Left lung (tissue), 10 donors: ENCODE data around the gene PRAF2. TPM values are rescaled to one million over a fixed set of nuclear protein-coding genes. Genes with fewer than 3 reads are reported as not detected.
A peak's percentile ranks its signal among the peaks of the same experiment; 100 is the strongest.

ENCODE experiments used
- ATAC-seq: fragments of 200-7000 bp; cut with Tn5 transposase; one replicate; pipeline ENCODE4 v1.9.1; 2020; ENCODE audit warnings: moderate library complexity
- DNase-seq, 4 donors: peaks; one replicate each; pipeline ENCODE4 v3.0.0-alpha.2; 2013 to 2020
- H3K27ac ChIP-seq, 2 donors: fragments of 200-600 bp; sonication (generic) in 1 of 2; one replicate each; pipeline versions ENCODE4 v1.5.0 to v1.8.0; 2020 to 2021
- H3K27me3 ChIP-seq, 2 donors: fragments of 200-600 bp; sonication (generic) in 1 of 2; one replicate each; pipeline versions ENCODE4 v1.5.0 to v1.8.0; 2020 to 2021
- H3K36me3 ChIP-seq, 2 donors: fragments of 200-600 bp; sonication (generic) in 1 of 2; one replicate each; pipeline versions ENCODE4 v1.5.0 to v1.8.0; 2020 to 2021
- H3K4me1 ChIP-seq, 2 donors: fragments of 200-600 bp; one replicate each; pipeline ENCODE4 v1.8.0; 2021
- H3K4me3 ChIP-seq, 2 donors: fragments of 200-600 bp; sonication (generic) in 1 of 2; one replicate each; pipeline versions ENCODE4 v1.5.0 to v1.8.0; 2020 to 2021; ENCODE audit warnings: mild to moderate bottlenecking in 1 of 2
- H3K9me3 ChIP-seq, 2 donors: fragments of 200-600 bp; sonication (generic) in 1 of 2; one replicate each; pipeline versions ENCODE4 v1.5.0 to v1.8.0; 2020 to 2021
- CTCF ChIP-seq, 2 donors: fragments of 200-600 bp; sonication (generic) in 1 of 2; IDR thresholded peaks; one replicate each; pipeline versions ENCODE4 v1.5.0 to v1.8.0; 2021; ENCODE audit warnings: antibody characterized with exemption in 2 of 2
- intact Hi-C, 2 donors: fragments of 100-400 bp; cut with DNase I; formaldehyde crosslinking; loops; one replicate each; pipeline versions ENCODE4 v1.11.2 to v1.14.2; 2022
- polyA plus RNA-seq, 6 donors: library from polyadenylated mRNA; unstranded; fragments of 120-200 nt; gene quantifications; one replicate each; pipeline ENCODE4 v1.2.1, GENCODE V29; 2013; ENCODE audit not compliant: insufficient read length in 6 of 6
- total RNA-seq, 2 donors: library from RNA; stranded (reverse); fragmentation: NEBNext Ultra II Directional; extraction: Animal tissue kit (Norgen Biotek cat#: 25700); gene quantifications; one replicate each; pipeline ENCODE4 v1.2.1, GENCODE V29; 2021
- donor health status: DM: no; HTN: yes; CAD: no.
- donor health status: DM: no; HTN: no; CAD: no.

The PRAF2 gene
- total and polyA plus RNA-seq, 8 donors, result 26.6 to 40.0 (median 33.8) TPM

- Histone ChIP-seq H3K4me3 (peak overlapping the region; percentile 35 to 58), H3K36me3 (peaks cover 0 to 25% of the 10 kb centered on the region in 2 donors), H3K27ac (peak overlapping the region; percentile 1 to 28), H3K9me3 (no peaks in the 10 kb centered on the region), H3K27me3 (no peaks in the 10 kb centered on the region), H3K4me1 (peaks cover 0 to 5% of the 10 kb centered on the region in 2 donors)
- DNase-seq (peak; percentile 62 to 91 (median 84)), ATAC-seq (peak; percentile 84)
- intact Hi-C loops, result no loop called here
- TF ChIP-seq CTCF (IDR thresholded peaks at IDR 0.05), result no peak
Observed at GRCh38 chrX:49071877-49072711, 1.7 kb downstream of the PRAF2 start.

GRCh38 chrX:49070988-49071387 lies 2.8 kb downstream of the PRAF2 start:
- H3K27ac ChIP-seq, result no peak overlapping the region
- intact Hi-C loops, result no loop called here
- ATAC-seq, result no peak

GRCh38 chrX:49069038-49069437 lies 4.8 kb downstream of the PRAF2 start:
- peaks cover 0 to under 1% of the 10 kb centered on the region in 2 donors for H3K4me1 ChIP-seq
- H3K9me3 ChIP-seq, result no peaks in the 10 kb centered on the region
- peaks cover 0 to 9% of the 10 kb centered on the region in 2 donors for H3K36me3 ChIP-seq
- no peak overlapping the region for H3K4me3 ChIP-seq
- no peaks in the 10 kb centered on the region for H3K27me3 ChIP-seq
- intact Hi-C loops, result no loop called here
- no peak for TF ChIP-seq CTCF (IDR thresholded peaks at IDR 0.05)
- ATAC-seq (no peak), DNase-seq (no peak)
- H3K27ac ChIP-seq, result no peak overlapping the region

More at GRCh38 chrX:49070988-49071387, 2.8 kb downstream of the PRAF2 start:
- H3K27me3 ChIP-seq, result no peaks in the 10 kb centered on the region
- no peaks in the 10 kb centered on the region for H3K9me3 ChIP-seq
- TF ChIP-seq CTCF (IDR thresholded peaks at IDR 0.05), result no peak
- peaks cover 0 to 5% of the 10 kb centered on the region in 2 donors for H3K4me1 ChIP-seq
- peaks cover 0 to 14% of the 10 kb centered on the region in 2 donors for H3K36me3 ChIP-seq
- DNase-seq, result no peak
- no peak overlapping the region for H3K4me3 ChIP-seq

GRCh38 chrX:49067285-49068120 lies 6.3 kb downstream of the PRAF2 start:
- TF ChIP-seq CTCF (IDR thresholded peaks at IDR 0.05), result no peak
- H3K27me3 ChIP-seq, result no peaks in the 10 kb centered on the region
- ATAC-seq (no peak), DNase-seq (no peak)
- H3K36me3 ChIP-seq, result peaks cover 0 to 9% of the 10 kb centered on the region in 2 donors
- no peak overlapping the region for H3K4me3 ChIP-seq
- no peak overlapping the region for H3K27ac ChIP-seq
- intact Hi-C loops, result no loop called here
- H3K4me1 ChIP-seq, result no peaks in the 10 kb centered on the region
- no peaks in the 10 kb centered on the region for H3K9me3 ChIP-seq

GRCh38 chrX:49066690-49067089 lies 7.1 kb downstream of the PRAF2 start:
- no peak for TF ChIP-seq CTCF (IDR thresholded peaks at IDR 0.05)
- intact Hi-C loops, result no loop called here
- no peak overlapping the region for H3K4me3 ChIP-seq
- no peaks in the 10 kb centered on the region for H3K4me1 ChIP-seq
- H3K27ac ChIP-seq, result no peak overlapping the region
- no peak for DNase-seq
- peaks cover 0 to 15% of the 10 kb centered on the region in 2 donors for H3K36me3 ChIP-seq
- ATAC-seq, result no peak
- H3K27me3 ChIP-seq, result no peaks in the 10 kb centered on the region
- H3K9me3 ChIP-seq, result no peaks in the 10 kb centered on the region
